ENCODE results near the gene SV2B. TPM values are rescaled to one million over a fixed set of nuclear protein-coding genes. Genes with fewer than 3 reads are reported as not detected.

Gene SV2B
- 1 to 10 TPM; 6.5 to 8.8 TPM for total RNA-seq
- polyA plus RNA-seq (2013, experiment 1 of 2) = 0.18 TPM
- polyA plus RNA-seq (2013, experiment 2 of 2) = 0.17 TPM
- long read RNA-seq, experiment 1, partial matches to known transcripts = 2 of 2 reads
- long read RNA-seq, experiment 1, other reads (novel, unspliced or antisense) = 0 of 2 reads
- long read RNA-seq, experiment 2, full-length matches to known transcripts = 10 of 16 reads
- long read RNA-seq, experiment 2, partial matches to known transcripts = 5 of 16 reads
- long read RNA-seq, experiment 2, other reads (novel, unspliced or antisense) = 1 of 16 reads
- long read RNA-seq, experiment 3, full-length matches to known transcripts = 10 of 23 reads
- long read RNA-seq, experiment 3, partial matches to known transcripts = 9 of 23 reads
- long read RNA-seq, experiment 3, other reads (novel, unspliced or antisense) = 4 of 23 reads
- long read RNA-seq, experiment 4, partial matches to known transcripts = 0 of 2 reads
- long read RNA-seq, experiment 4, other reads (novel, unspliced or antisense) = 2 of 2 reads

GRCh38 chr15:91099995-91100813 is at the start of gene SV2B:
Gene SV2B, plus strand, starts transcription at chr15:91100257. Its CDS starts 126,007 bp downstream, at chr15:91226264.
- H3K27ac Mint-ChIP-seq = no peak within 1 kb of the TSS
- Histone ChIP-seq H3K36me3 (ENCODE audit: control insufficient read depth, insufficient read depth, low read length) (no peaks in the 10 kb centered on the region), H3K9me3 (ENCODE audit: control insufficient read depth, low read length) (peaks cover under 1% of the 10 kb centered on the region), H3K27me3 (ENCODE audit: control insufficient read depth, insufficient read depth, low read length, poor library complexity, severe bottlenecking) (peaks cover 98% of the 10 kb centered on the region), H3K4me3 (ENCODE audit: low read length) (peak within 1 kb of the TSS; percentile 79), H3K27ac (ENCODE audit: low read depth, low read length) (no peak within 1 kb of the TSS), H3K9ac (ENCODE audit: extremely low read depth, low read length, poor library complexity, severe bottlenecking) (no peak within 1 kb of the TSS), H3K4me1 (ENCODE audit: control insufficient read depth, insufficient read depth, low read length) (peaks cover 6% of the 10 kb centered on the region)
- TF ChIP-seq, protein P1, sequence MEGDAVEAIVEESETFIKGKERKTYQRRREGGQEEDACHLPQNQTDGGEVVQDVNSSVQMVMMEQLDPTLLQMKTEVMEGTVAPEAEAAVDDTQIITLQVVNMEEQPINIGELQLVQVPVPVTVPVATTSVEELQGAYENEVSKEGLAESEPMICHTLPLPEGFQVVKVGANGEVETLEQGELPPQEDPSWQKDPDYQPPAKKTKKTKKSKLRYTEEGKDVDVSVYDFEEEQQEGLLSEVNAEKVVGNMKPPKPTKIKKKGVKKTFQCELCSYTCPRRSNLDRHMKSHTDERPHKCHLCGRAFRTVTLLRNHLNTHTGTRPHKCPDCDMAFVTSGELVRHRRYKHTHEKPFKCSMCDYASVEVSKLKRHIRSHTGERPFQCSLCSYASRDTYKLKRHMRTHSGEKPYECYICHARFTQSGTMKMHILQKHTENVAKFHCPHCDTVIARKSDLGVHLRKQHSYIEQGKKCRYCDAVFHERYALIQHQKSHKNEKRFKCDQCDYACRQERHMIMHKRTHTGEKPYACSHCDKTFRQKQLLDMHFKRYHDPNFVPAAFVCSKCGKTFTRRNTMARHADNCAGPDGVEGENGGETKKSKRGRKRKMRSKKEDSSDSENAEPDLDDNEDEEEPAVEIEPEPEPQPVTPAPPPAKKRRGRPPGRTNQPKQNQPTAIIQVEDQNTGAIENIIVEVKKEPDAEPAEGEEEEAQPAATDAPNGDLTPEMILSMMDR (conservative IDR thresholded peaks at IDR 0.05) = peak; percentile 15
- peaks cover 93% of the 10 kb centered on the region for H3K27me3 Mint-ChIP-seq (ENCODE audit: insufficient read depth)
- peaks cover 18% of the 10 kb centered on the region for H3K4me1 Mint-ChIP-seq
- no peaks in the 10 kb centered on the region for H3K36me3 Mint-ChIP-seq (ENCODE audit: low read depth)
- DNase-seq = peak; percentile 85
- no peaks in the 10 kb centered on the region for H3K9me3 Mint-ChIP-seq
- WGBS, 2 experiments (ENCODE audit: insufficient coverage in 1 of 2, insufficient read length in 1 of 2) = 2 to 3% methylated on average over 16 to 64 of the region's 64 CpGs
- peak within 1 kb of the TSS; percentile 55 for H3K4me3 Mint-ChIP-seq

GRCh38 chr15:91051248-91051647 is 48.8 kb upstream of the SV2B start:
- no peak for DNase-seq
- Histone ChIP-seq H3K27ac (ENCODE audit: low read depth, low read length) (no peak overlapping the region), H3K4me3 (ENCODE audit: low read length) (no peak overlapping the region), H3K9me3 (ENCODE audit: control insufficient read depth, low read length) (no peaks in the 10 kb centered on the region), H3K36me3 (ENCODE audit: control insufficient read depth, insufficient read depth, low read length) (no peaks in the 10 kb centered on the region), H3K27me3 (ENCODE audit: control insufficient read depth, insufficient read depth, low read length, poor library complexity, severe bottlenecking) (peaks cover 32% of the 10 kb centered on the region), H3K9ac (ENCODE audit: extremely low read depth, low read length, poor library complexity, severe bottlenecking) (no peak overlapping the region), H3K4me1 (ENCODE audit: control insufficient read depth, insufficient read depth, low read length) (no peaks in the 10 kb centered on the region)
- H3K27me3 Mint-ChIP-seq (ENCODE audit: insufficient read depth) = peaks cover 38% of the 10 kb centered on the region
- no peaks in the 10 kb centered on the region for H3K9me3 Mint-ChIP-seq
- H3K36me3 Mint-ChIP-seq (ENCODE audit: low read depth) = no peaks in the 10 kb centered on the region
- H3K4me3 Mint-ChIP-seq = no peak overlapping the region
- H3K27ac Mint-ChIP-seq = no peak overlapping the region
- WGBS, 2 experiments (ENCODE audit: insufficient coverage in 1 of 2, insufficient read length in 1 of 2) = 73 to 74% methylated on average over 5 to 7 of the region's 8 CpGs
- no peaks in the 10 kb centered on the region for H3K4me1 Mint-ChIP-seq
- TF ChIP-seq, protein P1 (conservative IDR thresholded peaks at IDR 0.05) = no peak

- H3K27ac ChIP-seq (ENCODE audit: low read depth, low read length) = no peak overlapping the region
- TF ChIP-seq, protein P1 (conservative IDR thresholded peaks at IDR 0.05) = no peak
- no peak for DNase-seq
- H3K9ac ChIP-seq (ENCODE audit: extremely low read depth, low read length, poor library complexity, severe bottlenecking) = no peak overlapping the region
- H3K27me3 ChIP-seq (ENCODE audit: control insufficient read depth, insufficient read depth, low read length, poor library complexity, severe bottlenecking) = peaks cover 57% of the 10 kb centered on the region
- no peaks in the 10 kb centered on the region for H3K4me1 Mint-ChIP-seq
- H3K36me3 ChIP-seq (ENCODE audit: control insufficient read depth, insufficient read depth, low read length) = no peaks in the 10 kb centered on the region
- H3K4me3 ChIP-seq (ENCODE audit: low read length) = no peak overlapping the region
- no peaks in the 10 kb centered on the region for H3K4me1 ChIP-seq (ENCODE audit: control insufficient read depth, insufficient read depth, low read length)
- 60 to 76% methylated on average over 1 to 2 of the region's 2 CpGs for WGBS, 2 experiments (ENCODE audit: insufficient coverage in 1 of 2, insufficient read length in 1 of 2)
- no peaks in the 10 kb centered on the region for H3K9me3 ChIP-seq (ENCODE audit: control insufficient read depth, low read length)
- H3K4me3 Mint-ChIP-seq = no peak overlapping the region
- H3K27me3 Mint-ChIP-seq (ENCODE audit: insufficient read depth) = peaks cover 54% of the 10 kb centered on the region
- no peak overlapping the region for H3K27ac Mint-ChIP-seq
- peaks cover under 1% of the 10 kb centered on the region for H3K9me3 Mint-ChIP-seq
- H3K36me3 Mint-ChIP-seq (ENCODE audit: low read depth) = no peaks in the 10 kb centered on the region
Observed at GRCh38 chr15:91054816-91055215, 45.2 kb upstream of the SV2B start.
